CD14-positive monocyte (primary cell): ENCODE results near the gene DENND5B. TPM values are rescaled to one million over a fixed set of nuclear protein-coding genes. Genes with fewer than 3 reads are reported as not detected.
A peak's percentile ranks its signal among the peaks of the same experiment; 100 is the strongest.
"Not testable (repeated sequence)": the region's sequence is repeated elsewhere in the genome, so short reads cannot be mapped to it uniquely, and the experiment has no call there.

Experiments used
- DNase-seq, 3 donors: peaks; one replicate each; pipeline ENCODE4 v3.0.0-alpha.2; 2011 to 2022
- H2AFZ ChIP-seq: 2 replicates; pipeline ENCODE4 v1.6.0; 2012; ENCODE audit warnings: mild to moderate bottlenecking, low read depth, low read length, inconsistent platforms; ENCODE audit not compliant: insufficient read depth, poor library complexity, severe bottlenecking
- H3K27ac ChIP-seq, 2 donors: 1 replicate in 1 of 2; 2 replicates in 1 of 2; pipeline ENCODE4 v1.5.1; 2012 to 2013; ENCODE audit warnings: low read length in 2 of 2, control low read depth in 1 of 2, inconsistent platforms in 1 of 2, low read depth in 1 of 2, mild to moderate bottlenecking in 1 of 2
- H3K27me3 ChIP-seq, 2 donors: one replicate each; pipeline versions ENCODE4 v1.6.0 to v1.6.1; 2011 to 2013; ENCODE audit warnings: low read length in 2 of 2; ENCODE audit not compliant: control insufficient read depth in 2 of 2, insufficient read depth in 2 of 2
- H3K36me3 ChIP-seq, 2 donors: replicated peaks in 1 of 2; 1 replicate in 1 of 2; 2 replicates in 1 of 2; pipeline versions ENCODE4 v1.5.1 to v1.6.1; 2012 to 2013; ENCODE audit warnings: low read length in 2 of 2, control low read depth in 1 of 2, inconsistent platforms in 1 of 2, mild to moderate bottlenecking in 1 of 2; ENCODE audit not compliant: insufficient read depth in 2 of 2, control insufficient read depth in 1 of 2
- H3K4me1 ChIP-seq, 2 donors: 1 replicate in 1 of 2; 2 replicates in 1 of 2; pipeline versions ENCODE4 v1.5.1 to v1.6.1; 2012 to 2013; ENCODE audit warnings: low read length in 2 of 2, control low read depth in 1 of 2, inconsistent platforms in 1 of 2, mild to moderate bottlenecking in 1 of 2, moderate library complexity in 1 of 2; ENCODE audit not compliant: insufficient read depth in 2 of 2, control insufficient read depth in 1 of 2
- H3K4me2 ChIP-seq: replicated peaks from 2 replicates; pipeline ENCODE3; 2012; ENCODE audit warnings: low read length, moderate library complexity, mild to moderate bottlenecking; ENCODE audit not compliant: poor library complexity, severe bottlenecking; ENCODE audit errors: extremely low read depth
- H3K4me3 ChIP-seq, 3 experiments: fragments of 200-600 bp in 1 of 3; sonication (generic) in 1 of 3; replicated peaks in 1 of 3; 1 replicate in 2 of 3; 2 replicates in 1 of 3; pipeline ENCODE4 v1.5.1; 2011 to 2013; ENCODE audit warnings: low read length in 3 of 3, mild to moderate bottlenecking in 3 of 3, control low read depth in 2 of 3, low read depth in 2 of 3, inconsistent platforms in 1 of 3, moderate library complexity in 1 of 3
- H3K79me2 ChIP-seq: 2 replicates; pipeline ENCODE4 v1.6.0; 2012; ENCODE audit warnings: mild to moderate bottlenecking, control low read depth, inconsistent platforms, low read length, moderate library complexity; ENCODE audit not compliant: insufficient read depth
- H3K9ac ChIP-seq: 2 replicates; pipeline ENCODE4 v1.6.0; 2017; ENCODE audit warnings: low read length, mild to moderate bottlenecking; ENCODE audit not compliant: insufficient read depth, poor library complexity, severe bottlenecking
- H3K9me3 ChIP-seq, 2 donors: replicated peaks in 1 of 2; 1 replicate in 1 of 2; 2 replicates in 1 of 2; pipeline versions ENCODE4 v1.5.1 to v1.6.1; 2012 to 2013; ENCODE audit warnings: low read length in 2 of 2, control low read depth in 1 of 2; ENCODE audit not compliant: control insufficient read depth in 1 of 2, insufficient read depth in 1 of 2
- H4K20me1 ChIP-seq: 2 replicates; pipeline ENCODE4 v1.6.0; 2012; ENCODE audit warnings: mild to moderate bottlenecking, low read length, control low read depth, moderate library complexity; ENCODE audit not compliant: insufficient read depth
- H3K27ac Mint-ChIP-seq, 7 donors: one replicate each; pipeline ENCODE4 v1.8.0; 2020; ENCODE audit warnings: mild to moderate bottlenecking in 7 of 7, mixed read lengths in 7 of 7, moderate library complexity in 6 of 7, inconsistent platforms in 2 of 7
- H3K27me3 Mint-ChIP-seq, 3 donors: one replicate each; pipeline ENCODE4 v1.8.0; 2021 to 2022; ENCODE audit warnings: low read depth in 3 of 3, mild to moderate bottlenecking in 3 of 3, mixed read lengths in 3 of 3, moderate library complexity in 3 of 3, inconsistent platforms in 1 of 3
- H3K36me3 Mint-ChIP-seq, 2 donors: one replicate each; pipeline ENCODE4 v1.8.0; 2020; ENCODE audit warnings: mixed read lengths in 2 of 2, inconsistent platforms in 1 of 2, mild to moderate bottlenecking in 1 of 2
- H3K4me1 Mint-ChIP-seq: one replicate; pipeline ENCODE4 v1.8.0; 2020; ENCODE audit warnings: mild to moderate bottlenecking, mixed read lengths
- H3K4me3 Mint-ChIP-seq, 2 donors: one replicate each; pipeline ENCODE4 v1.8.0; 2020; ENCODE audit warnings: mild to moderate bottlenecking in 2 of 2, mixed read lengths in 2 of 2, moderate library complexity in 1 of 2
- H3K9me3 Mint-ChIP-seq, 7 donors: one replicate each; pipeline ENCODE4 v1.8.0; 2020 to 2022; ENCODE audit warnings: mixed read lengths in 7 of 7, mild to moderate bottlenecking in 6 of 7, moderate library complexity in 6 of 7, inconsistent platforms in 2 of 7
- CTCF ChIP-seq: fragments of 200-600 bp; IDR thresholded peaks from one replicate; pipeline ENCODE4 v1.8.0; 2022; ENCODE audit warnings: antibody characterized with exemption, mild to moderate bottlenecking
- WGBS: methylation state at CpG from one replicate; pipeline ENCODE4 v1.1.5; 2013; ENCODE audit warnings: missing lambda C conversion rate; ENCODE audit not compliant: insufficient coverage; 5-methylcytosine and 5-hydroxymethylcytosine counted together
- intact Hi-C, 2 donors: fragments of 100-400 bp; cut with micrococcal nuclease; formaldehyde crosslinking; loops; one replicate each; pipeline versions ENCODE4 v1.15.0 to v1.15.1; 2023
- polyA plus RNA-seq, 3 donors: library from polyadenylated mRNA; depleted of rRNA in 1 of 3; unstranded in 2 of 3; stranded (reverse) in 1 of 3; fragments of 300-500 nt in 2 of 3; fragments of >200 nt in 1 of 3; fragmentation: Illumina TruSeq in 2 of 3; gene quantifications; 1 replicate in 2 of 3; 2 replicates in 1 of 3; pipeline ENCODE4 v1.2.3, GENCODE V29; 2012 to 2021

DENND5B gene
- polyA plus RNA-seq, 3 donors, result 0.23 to 0.36 (median 0.36) TPM

- Mint-ChIP-seq H3K4me3 (no peak overlapping the region), H3K4me1 (no peaks in the 10 kb centered on the region), H3K27me3 (no peaks in the 10 kb centered on the region), H3K27ac (peak overlapping the region in 1 of 7 donors; percentile 3), H3K36me3 (no peaks in the 10 kb centered on the region), H3K9me3 (no peaks in the 10 kb centered on the region)
- no peaks in the 10 kb centered on the region for H3K9me3 ChIP-seq
- no peaks in the 10 kb centered on the region for H3K36me3 ChIP-seq
- H4K20me1 ChIP-seq, result no peaks in the 10 kb centered on the region
- no peaks in the 10 kb centered on the region for H3K4me1 ChIP-seq
- no peak overlapping the region for H3K4me3 ChIP-seq
- no peaks in the 10 kb centered on the region for H3K27me3 ChIP-seq
- no peak overlapping the region for H3K9ac ChIP-seq
- no peak for DNase-seq
- no peaks in the 10 kb centered on the region for H3K79me2 ChIP-seq
- intact Hi-C loops, result no loop called here
- WGBS, result 100% methylated on average over 1 of the region's 2 CpGs
- no peak overlapping the region for H3K27ac ChIP-seq
- H3K4me2 ChIP-seq, result no peak overlapping the region
- H2AFZ ChIP-seq, result no peak overlapping the region
- no peak for TF ChIP-seq CTCF
Measured at GRCh38 chr12:31386364-31386777, 204.6 kb downstream of the DENND5B start.

- DNase-seq, H3K36me3 ChIP-seq, H4K20me1 ChIP-seq, H3K4me1 Mint-ChIP-seq, H3K9me3 ChIP-seq, H2AFZ ChIP-seq, H3K9me3 Mint-ChIP-seq, H3K4me3 Mint-ChIP-seq, H3K79me2 ChIP-seq, intact Hi-C loops, H3K27ac Mint-ChIP-seq, H3K27me3 ChIP-seq, H3K4me2 ChIP-seq, H3K27ac ChIP-seq, H3K4me3 ChIP-seq, H3K36me3 Mint-ChIP-seq, H3K4me1 ChIP-seq, H3K9ac ChIP-seq, H3K27me3 Mint-ChIP-seq: not testable (repeated sequence)
- 62% methylated on average over 3 of the region's 8 CpGs for WGBS
Measured at GRCh38 chr12:31377210-31377609, 213.7 kb downstream of the DENND5B start.

DNA sequence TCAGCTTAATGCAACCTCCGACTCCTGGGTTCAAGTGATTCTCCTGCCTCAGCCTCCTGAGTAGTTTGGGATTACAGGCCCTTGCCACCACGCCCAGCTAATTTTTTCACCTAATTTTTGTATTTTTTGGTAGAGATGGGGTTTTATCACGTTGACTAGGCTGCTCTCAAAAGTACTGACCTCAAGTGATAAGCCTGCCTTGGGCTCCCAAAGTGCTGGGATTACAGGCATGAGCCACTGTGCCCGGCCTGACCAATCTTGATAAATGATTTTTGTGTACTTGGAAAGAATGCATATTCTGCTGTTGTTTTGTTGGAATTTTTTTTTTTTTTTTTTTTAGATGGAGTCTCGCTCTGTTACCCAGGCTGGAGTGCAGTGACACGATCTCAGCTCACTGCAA lies 215.5 kb downstream of the DENND5B start:
- H3K4me1 Mint-ChIP-seq, intact Hi-C loops, H3K79me2 ChIP-seq, H4K20me1 ChIP-seq, H3K27ac Mint-ChIP-seq, H3K9ac ChIP-seq, H3K9me3 ChIP-seq, H3K4me2 ChIP-seq, H3K4me3 Mint-ChIP-seq, H3K9me3 Mint-ChIP-seq, DNase-seq, H3K27me3 Mint-ChIP-seq, H3K27ac ChIP-seq, H2AFZ ChIP-seq, H3K36me3 Mint-ChIP-seq, H3K36me3 ChIP-seq, H3K4me1 ChIP-seq, H3K27me3 ChIP-seq, H3K4me3 ChIP-seq: not testable (repeated sequence)
- 100% methylated on average over 3 of the region's 6 CpGs for WGBS
